SU-DHL-6 (cell line): ENCODE results near the gene CHCHD10.

Experiments used
- CTCF ChIP-seq: fragments of 200-600 bp; sonication (generic); IDR thresholded peaks from one replicate; pipeline ENCODE4 v1.5.1; 2017; ENCODE audit warnings: antibody characterized with exemption, mild to moderate bottlenecking, low read length, moderate library complexity; ENCODE audit not compliant: insufficient read depth, poor library complexity, severe bottlenecking
- EZH2phosphoT487 ChIP-seq: fragments of 200-600 bp; sonication (generic), shearing (Covaris generic); conservative IDR thresholded peaks from 2 replicates; pipeline ENCODE4 v1.6.1; 2018; ENCODE audit warnings: mild to moderate bottlenecking, antibody characterized with exemption, low read length, moderate library complexity, mixed read lengths

- no peak for TF ChIP-seq CTCF
- TF ChIP-seq EZH2phosphoT487, result no peak
These were observed 32.8 kb upstream of the CHCHD10 start for GRCh38 chr22:23800297-23801237.
